Gastroesophageal sphincter (tissue), 3 donors: ENCODE measurements around the gene PCGF5.

Experiments
- CTCF ChIP-seq, 4 experiments: fragments of 200-600 bp in 2 of 4; fragments of 450-650 bp in 2 of 4; sonication (generic) in 1 of 4; IDR thresholded peaks; one replicate each; pipeline ENCODE4 v1.5.1; 2017 to 2019; ENCODE audit warnings: antibody characterized with exemption in 4 of 4, mild to moderate bottlenecking in 2 of 4, moderate library complexity in 2 of 4
- EP300 ChIP-seq: sonication (generic); formaldehyde crosslinking; IDR thresholded peaks from one replicate; pipeline ENCODE4 v1.6.1; 2017; ENCODE audit warnings: antibody characterized with exemption, mild to moderate bottlenecking
- POLR2A ChIP-seq, 2 donors: fragments of 450-650 bp; IDR thresholded peaks; one replicate each; pipeline ENCODE4 v1.6.1; 2017; ENCODE audit warnings: antibody characterized with exemption in 2 of 2, mild to moderate bottlenecking in 2 of 2, moderate library complexity in 1 of 2

GRCh38 chr10:91286572-91286971, 66.1 kb downstream of the PCGF5 start:
- TF ChIP-seq POLR2A (IDR thresholded peaks at IDR 0.05) (no peak), CTCF (IDR thresholded peaks at IDR 0.05) (no peak), EP300 (no peak)
